ENCODE results near the gene SMIM38. TPM values are rescaled to one million over a fixed set of nuclear protein-coding genes. Genes with fewer than 3 reads are reported as not detected.
A peak's percentile ranks its signal among the peaks of the same experiment; 100 is the strongest.

The SMIM38 gene
- total and polyA plus RNA-seq, 4 donors: 0.08 to 1.3 (median 0.43) TPM

DNA sequence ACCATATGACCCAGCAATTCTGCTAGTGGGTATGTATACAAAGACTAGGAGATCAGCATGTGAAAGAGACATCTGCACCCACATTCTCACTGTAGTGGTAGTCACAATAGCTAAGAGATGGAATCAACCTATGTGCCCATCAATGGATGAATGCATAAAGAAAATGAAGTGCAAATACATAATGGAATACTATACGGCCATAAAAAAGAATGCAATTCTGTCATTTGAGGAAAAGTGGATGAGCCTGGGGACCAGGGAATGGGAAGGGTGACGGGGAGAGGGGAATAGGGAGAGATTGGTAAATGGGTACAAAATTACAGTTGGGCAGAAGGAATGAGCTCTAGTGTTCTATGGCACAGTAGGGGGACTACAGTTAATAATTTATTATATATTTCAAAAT lies 26.7 kb upstream of the SMIM38 start:
- H3K4me3 ChIP-seq: no peak overlapping the region
- H3K27ac ChIP-seq (ENCODE audit: low read depth in 1 of 2, low read length in 1 of 2): no peak overlapping the region
- H3K9ac ChIP-seq (ENCODE audit: insufficient read depth in 1 of 2, low read length in 2 of 2): no peak overlapping the region
- WGBS, 2 donors: 95 to 96% methylated on average over 2 of the region's 2 CpGs
- no peak for TF ChIP-seq CTCF (IDR thresholded peaks at IDR 0.05; ENCODE audit: control extremely low read depth, extremely low read depth)
- H3K9me3 ChIP-seq (ENCODE audit: control insufficient read depth in 4 of 4, insufficient read depth in 3 of 4, low read length in 3 of 4): peaks cover 0 to 6% (median 0%) of the 10 kb centered on the region in 4 donors
- no peaks in the 10 kb centered on the region for H3K36me3 ChIP-seq (ENCODE audit: control insufficient read depth in 4 of 4, insufficient read depth in 4 of 4, low read length in 4 of 4)
- H3K27me3 ChIP-seq (ENCODE audit: control insufficient read depth in 3 of 3, insufficient read depth in 3 of 3, low read length in 2 of 3): no peaks in the 10 kb centered on the region
- DNase-seq (no peak), ATAC-seq (ENCODE audit: insufficient read depth, low FRiP score) (no peak)
- peaks cover 0 to 27% (median 9%) of the 10 kb centered on the region in 5 donors for H3K4me1 ChIP-seq (ENCODE audit: control insufficient read depth in 5 of 5, insufficient read depth in 5 of 5, low read length in 5 of 5)

DNA sequence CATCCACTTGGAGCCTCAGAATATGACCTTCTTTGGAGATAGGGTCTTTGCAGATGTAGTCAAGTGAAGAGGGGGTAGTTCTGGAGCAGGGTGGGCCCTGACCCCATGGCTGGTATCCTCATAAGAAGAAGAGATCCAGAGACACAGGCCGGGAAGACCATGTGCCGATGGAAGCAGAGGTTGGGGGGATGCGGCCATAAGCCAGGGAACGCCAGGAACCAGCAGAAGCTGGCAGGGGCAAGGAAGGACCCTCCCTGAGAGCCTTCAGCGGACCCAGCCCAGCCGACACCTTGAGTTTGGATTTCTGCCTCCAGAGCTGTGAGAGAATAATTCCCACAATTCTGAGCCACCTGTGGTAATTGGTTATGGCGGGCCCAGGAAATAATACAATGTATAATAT lies 26.1 kb upstream of the SMIM38 start:
- Histone ChIP-seq H3K9me3 (ENCODE audit: control insufficient read depth in 4 of 4, insufficient read depth in 3 of 4, low read length in 3 of 4) (peaks cover 0 to 6% (median 0%) of the 10 kb centered on the region in 4 donors), H3K27me3 (ENCODE audit: control insufficient read depth in 3 of 3, insufficient read depth in 3 of 3, low read length in 2 of 3) (no peaks in the 10 kb centered on the region), H3K36me3 (ENCODE audit: control insufficient read depth in 4 of 4, insufficient read depth in 4 of 4, low read length in 4 of 4) (no peaks in the 10 kb centered on the region), H3K27ac (ENCODE audit: low read depth in 1 of 2, low read length in 1 of 2) (no peak overlapping the region), H3K9ac (ENCODE audit: insufficient read depth in 1 of 2, low read length in 2 of 2) (no peak overlapping the region), H3K4me1 (ENCODE audit: control insufficient read depth in 5 of 5, insufficient read depth in 5 of 5, low read length in 5 of 5) (peaks cover 0 to 24% (median 8%) of the 10 kb centered on the region in 5 donors), H3K4me3 (no peak overlapping the region)
- no peak for TF ChIP-seq CTCF (IDR thresholded peaks at IDR 0.05; ENCODE audit: control extremely low read depth, extremely low read depth)
- DNase-seq (no peak), ATAC-seq (ENCODE audit: insufficient read depth, low FRiP score) (no peak)
- WGBS, 2 donors: 97 to 99% methylated on average over 7 of the region's 7 CpGs

DNA sequence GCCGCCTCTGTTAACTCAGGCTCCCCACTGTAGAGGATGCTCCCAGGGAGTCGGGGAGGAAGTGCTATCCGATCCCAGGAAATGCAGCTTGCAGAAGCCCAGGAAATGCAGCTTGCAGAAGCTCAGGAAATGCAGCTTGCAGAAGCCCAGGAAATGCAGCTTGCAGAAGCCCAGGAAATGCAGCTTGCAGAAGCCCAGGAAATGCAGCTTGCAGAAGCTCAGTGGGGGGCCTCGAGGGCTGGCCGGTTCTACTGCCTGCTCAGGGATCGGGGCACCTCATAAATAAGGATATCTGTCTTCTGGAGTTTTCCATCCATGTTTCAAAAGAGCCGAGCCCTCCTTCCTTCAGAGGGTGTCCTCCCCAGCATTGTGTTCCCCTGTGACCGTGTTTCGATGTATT lies 25.1 kb upstream of the SMIM38 start:
- Histone ChIP-seq H3K36me3 (ENCODE audit: control insufficient read depth in 4 of 4, insufficient read depth in 4 of 4, low read length in 4 of 4) (no peaks in the 10 kb centered on the region), H3K9ac (ENCODE audit: insufficient read depth in 1 of 2, low read length in 2 of 2) (no peak overlapping the region), H3K4me3 (no peak overlapping the region), H3K27ac (ENCODE audit: low read depth in 1 of 2, low read length in 1 of 2) (no peak overlapping the region), H3K27me3 (ENCODE audit: control insufficient read depth in 3 of 3, insufficient read depth in 3 of 3, low read length in 2 of 3) (no peaks in the 10 kb centered on the region), H3K4me1 (ENCODE audit: control insufficient read depth in 5 of 5, insufficient read depth in 5 of 5, low read length in 5 of 5) (peaks cover 0 to 24% (median 8%) of the 10 kb centered on the region in 5 donors), H3K9me3 (ENCODE audit: control insufficient read depth in 4 of 4, insufficient read depth in 3 of 4, low read length in 3 of 4) (peaks cover 0 to 6% (median 0%) of the 10 kb centered on the region in 4 donors)
- WGBS, 2 donors: 62 to 66% methylated on average over 9 of the region's 9 CpGs
- ATAC-seq (ENCODE audit: insufficient read depth, low FRiP score) (no peak), DNase-seq (peak in 2 of 3 donors; percentile 51 to 76)
- no peak for TF ChIP-seq CTCF (IDR thresholded peaks at IDR 0.05; ENCODE audit: control extremely low read depth, extremely low read depth)

GRCh38 chr11:69131121-69131566 lies 24.6 kb upstream of the SMIM38 start:
- WGBS, 2 donors: 84 to 92% methylated on average over 11 of the region's 11 CpGs
- peak overlapping the region in 1 of 2 donors; percentile 2 for H3K27ac ChIP-seq (ENCODE audit: low read depth in 1 of 2, low read length in 1 of 2)

More at GRCh38 chr11:69131121-69131566, 24.6 kb upstream of the SMIM38 start:
- Histone ChIP-seq H3K9me3 (ENCODE audit: control insufficient read depth in 4 of 4, insufficient read depth in 3 of 4, low read length in 3 of 4) (peaks cover 0 to 6% (median 0%) of the 10 kb centered on the region in 4 donors), H3K4me1 (ENCODE audit: control insufficient read depth in 5 of 5, insufficient read depth in 5 of 5, low read length in 5 of 5) (peaks cover 0 to 22% (median 7%) of the 10 kb centered on the region in 5 donors), H3K27me3 (ENCODE audit: control insufficient read depth in 3 of 3, insufficient read depth in 3 of 3, low read length in 2 of 3) (no peaks in the 10 kb centered on the region), H3K36me3 (ENCODE audit: control insufficient read depth in 4 of 4, insufficient read depth in 4 of 4, low read length in 4 of 4) (no peaks in the 10 kb centered on the region), H3K9ac (ENCODE audit: insufficient read depth in 1 of 2, low read length in 2 of 2) (peak overlapping the region in 1 of 2 donors; percentile 40), H3K4me3 (no peak overlapping the region)
- DNase-seq: no peak
- TF ChIP-seq CTCF (IDR thresholded peaks at IDR 0.05; ENCODE audit: control extremely low read depth, extremely low read depth): no peak
- no peak for ATAC-seq (ENCODE audit: insufficient read depth, low FRiP score)
